ENCODE results near the gene MMP14. TPM values are rescaled to one million over a fixed set of nuclear protein-coding genes. Genes with fewer than 3 reads are reported as not detected.

MMP14 gene
- total and polyA plus RNA-seq, 12 donors = 15.5 to 161 (median 71.1) TPM

DNA sequence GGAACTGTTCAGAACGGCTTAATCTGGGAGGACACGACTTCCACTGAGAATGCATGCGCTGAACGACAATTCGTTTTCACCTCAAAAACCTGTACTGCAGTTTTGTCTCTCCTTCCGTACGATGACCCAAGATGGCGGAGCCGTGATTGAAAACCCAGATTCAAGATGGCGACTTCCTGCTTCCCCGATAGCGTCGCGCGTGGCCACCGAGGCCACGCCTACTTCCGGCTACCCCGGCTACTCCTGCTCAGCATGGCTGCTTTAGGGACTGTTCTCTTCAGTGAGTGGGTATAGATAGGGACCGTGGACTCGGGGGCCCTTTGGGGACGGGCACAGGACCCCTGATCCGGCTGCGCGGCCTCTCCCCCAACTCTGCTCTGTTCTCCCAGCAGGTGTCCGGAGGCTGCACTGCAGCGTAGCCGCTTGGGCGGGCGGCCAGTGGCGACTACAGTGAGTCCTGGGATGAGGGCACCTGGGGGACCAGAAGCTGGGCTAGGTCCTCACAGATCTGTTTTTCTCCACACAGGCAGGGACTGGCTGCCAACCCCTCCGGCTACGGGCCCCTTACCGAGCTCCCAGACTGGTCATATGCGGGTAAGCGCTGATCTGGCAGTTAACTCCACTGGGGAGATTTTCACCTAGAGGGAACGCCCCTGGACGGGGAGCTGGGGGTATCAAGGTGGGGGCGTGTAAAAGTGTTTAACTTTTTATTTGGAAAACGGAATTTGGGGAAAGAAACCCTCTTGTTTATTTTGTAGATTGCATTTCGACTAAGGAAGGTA is 6.5 kb upstream of the MMP14 start, which contains the start of gene MRPL52:
MRPL52 (plus strand) TSS at position 227 of the 782 bp plus-strand sequence; CDS start at position 253, 26 bp downstream.
- Histone ChIP-seq H3K4me1 (replicated peaks in 1 of 2) (peaks cover 8 to 10% of the 10 kb centered on the region in 2 donors), H3K9me3 (replicated peaks in 1 of 3) (no peaks in the 10 kb centered on the region), H3K36me3 (replicated peaks in 1 of 2) (peaks cover 0 to 16% of the 10 kb centered on the region in 2 donors), H3K27ac (peak within 1 kb of the TSS in 4 of 5 donors; percentile 34 to 85 (median 57)), H3K27me3 (no peaks in the 10 kb centered on the region), H3K4me3 (peak within 1 kb of the TSS in 3 of 4 donors; percentile 40 to 92 (median 88))
- TF ChIP-seq, protein P1, sequence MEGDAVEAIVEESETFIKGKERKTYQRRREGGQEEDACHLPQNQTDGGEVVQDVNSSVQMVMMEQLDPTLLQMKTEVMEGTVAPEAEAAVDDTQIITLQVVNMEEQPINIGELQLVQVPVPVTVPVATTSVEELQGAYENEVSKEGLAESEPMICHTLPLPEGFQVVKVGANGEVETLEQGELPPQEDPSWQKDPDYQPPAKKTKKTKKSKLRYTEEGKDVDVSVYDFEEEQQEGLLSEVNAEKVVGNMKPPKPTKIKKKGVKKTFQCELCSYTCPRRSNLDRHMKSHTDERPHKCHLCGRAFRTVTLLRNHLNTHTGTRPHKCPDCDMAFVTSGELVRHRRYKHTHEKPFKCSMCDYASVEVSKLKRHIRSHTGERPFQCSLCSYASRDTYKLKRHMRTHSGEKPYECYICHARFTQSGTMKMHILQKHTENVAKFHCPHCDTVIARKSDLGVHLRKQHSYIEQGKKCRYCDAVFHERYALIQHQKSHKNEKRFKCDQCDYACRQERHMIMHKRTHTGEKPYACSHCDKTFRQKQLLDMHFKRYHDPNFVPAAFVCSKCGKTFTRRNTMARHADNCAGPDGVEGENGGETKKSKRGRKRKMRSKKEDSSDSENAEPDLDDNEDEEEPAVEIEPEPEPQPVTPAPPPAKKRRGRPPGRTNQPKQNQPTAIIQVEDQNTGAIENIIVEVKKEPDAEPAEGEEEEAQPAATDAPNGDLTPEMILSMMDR (IDR thresholded peaks at IDR 0.05) = peak in 1 of 6 experiments; percentile 10
- no peak for TF ChIP-seq POLR2A (IDR thresholded peaks at IDR 0.05)
- intact Hi-C loops (cut with DNase I) = loop anchor here in 1 of 2 donors (10.0 kb wide), 1 partner anchor 275 kb away; no protein-coding TSS in a partner anchor
- 0 to 1% (median 0%) methylated on average over 30 to 41 of the region's 41 CpGs for WGBS, 4 donors
- peak; percentile 85 to 94 (median 91) for DNase-seq

DNA sequence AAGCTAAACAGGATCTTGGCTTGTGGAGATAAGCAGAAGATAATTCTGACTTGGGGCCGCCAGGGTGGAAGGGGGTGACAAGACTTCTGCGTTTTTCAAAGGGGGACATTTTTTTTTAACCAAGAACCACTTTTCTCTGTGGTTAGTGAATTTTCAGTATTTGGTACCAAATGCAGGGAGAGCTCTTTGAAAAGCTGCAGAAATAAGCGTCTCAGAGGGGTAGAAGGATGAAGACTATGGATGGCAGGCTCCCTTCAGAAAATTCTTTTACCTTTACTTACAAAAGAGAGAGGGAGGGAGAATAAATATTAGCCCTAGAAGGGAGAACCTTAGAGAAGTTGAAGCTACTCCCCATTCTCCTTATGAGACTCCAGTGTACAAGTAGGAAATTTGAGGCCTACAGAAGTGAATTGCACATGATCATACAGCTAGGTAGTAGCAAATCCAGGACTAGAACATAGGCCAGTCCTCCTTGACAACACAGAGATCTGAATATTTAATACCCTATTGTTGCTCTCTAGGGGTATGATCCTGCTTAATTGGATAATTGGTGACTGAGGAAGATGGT is 5.9 kb upstream of the MMP14 start:
- intact Hi-C loops (cut with DNase I) = no loop called here
- 25 to 39% (median 29%) methylated on average over 3 of the region's 3 CpGs for WGBS, 4 donors
- H3K27me3 ChIP-seq = no peaks in the 10 kb centered on the region
- no peak for DNase-seq
- TF ChIP-seq, protein P1 (IDR thresholded peaks at IDR 0.05) = no peak
- H3K4me1 ChIP-seq (replicated peaks in 1 of 2) = peaks cover 8 to 10% of the 10 kb centered on the region in 2 donors
- no peaks in the 10 kb centered on the region for H3K9me3 ChIP-seq (replicated peaks in 1 of 3)
- H3K27ac ChIP-seq = peak overlapping the region in 1 of 5 donors; percentile 85
- peaks cover 0 to 16% of the 10 kb centered on the region in 2 donors for H3K36me3 ChIP-seq (replicated peaks in 1 of 2)
- peak overlapping the region in 2 of 4 donors; percentile 40 to 92 for H3K4me3 ChIP-seq

DNA sequence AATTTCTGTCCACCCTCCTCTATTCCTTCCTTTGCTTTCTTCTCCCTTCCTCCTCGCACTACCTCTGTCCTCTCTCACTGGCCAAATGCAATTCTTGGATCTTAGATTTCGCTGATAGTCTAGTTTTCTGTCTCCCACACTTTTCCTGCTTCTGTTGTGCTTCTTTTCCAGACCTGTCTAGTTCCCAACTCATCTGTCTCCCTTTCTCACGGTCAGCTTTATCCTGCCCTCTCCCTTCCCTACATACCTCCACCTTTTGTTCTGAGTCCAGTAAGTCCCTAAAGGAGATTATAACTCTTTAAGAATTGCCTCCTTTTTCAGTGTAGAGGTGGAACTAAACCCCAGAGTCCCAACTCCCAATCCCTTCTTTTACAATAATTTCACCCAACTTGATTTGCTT is 880 bp upstream of the MMP14 start:
- H3K27ac ChIP-seq = no peak overlapping the region
- WGBS, 4 donors = 77 to 84% (median 80%) methylated on average over 3 of the region's 3 CpGs

More for the DNA sequence above, 880 bp upstream of the MMP14 start:
- intact Hi-C loops (cut with DNase I) = no loop called here
- no peak for DNase-seq
- H3K9me3 ChIP-seq (replicated peaks in 1 of 3) = no peaks in the 10 kb centered on the region
- peaks cover 0 to 16% of the 10 kb centered on the region in 2 donors for H3K36me3 ChIP-seq (replicated peaks in 1 of 2)
- no peak for TF ChIP-seq POLR2A (IDR thresholded peaks at IDR 0.05)
- TF ChIP-seq, protein P1 (IDR thresholded peaks at IDR 0.05) = no peak
- no peaks in the 10 kb centered on the region for H3K27me3 ChIP-seq
- no peak overlapping the region for H3K4me3 ChIP-seq
- H3K4me1 ChIP-seq (replicated peaks in 1 of 2) = peaks cover 20 to 32% of the 10 kb centered on the region in 2 donors

Data from adrenal gland (tissue), 12 donors.